Aorta (tissue), 5 donors: ENCODE measurements around the gene GARIN5B. TPM values are rescaled to one million over a fixed set of nuclear protein-coding genes. Genes with fewer than 3 reads are reported as not detected.

Experiments used
- ATAC-seq: fragments of 200-7000 bp; cut with Tn5 transposase; one replicate; pipeline ENCODE4 v1.9.1; 2022; ENCODE audit warnings: moderate library complexity; ENCODE audit not compliant: low FRiP score
- DNase-seq, 2 donors: peaks; one replicate each; pipeline ENCODE4 v3.0.0-alpha.2; 2020
- H3K27ac ChIP-seq, 2 donors: one replicate each; pipeline ENCODE4 v1.5.1; 2013; ENCODE audit warnings: low read length in 2 of 2, mild to moderate bottlenecking in 2 of 2, moderate library complexity in 2 of 2, control low read depth in 1 of 2, inconsistent platforms in 1 of 2, low read depth in 1 of 2
- H3K27me3 ChIP-seq, 2 donors: one replicate each; pipeline ENCODE4 v1.6.1; 2013; ENCODE audit warnings: control low read depth in 1 of 2, low read length in 1 of 2, mild to moderate bottlenecking in 1 of 2, moderate library complexity in 1 of 2; ENCODE audit not compliant: insufficient read depth in 2 of 2, control insufficient read depth in 1 of 2
- H3K36me3 ChIP-seq, 2 donors: one replicate each; pipeline ENCODE4 v1.6.1; 2013; ENCODE audit warnings: control low read depth in 1 of 2, low read length in 1 of 2, mild to moderate bottlenecking in 1 of 2; ENCODE audit not compliant: insufficient read depth in 2 of 2, control insufficient read depth in 1 of 2
- H3K4me1 ChIP-seq, 2 donors: one replicate each; pipeline ENCODE4 v1.6.1; 2013; ENCODE audit warnings: low read length in 2 of 2, control low read depth in 1 of 2, mild to moderate bottlenecking in 1 of 2, moderate library complexity in 1 of 2; ENCODE audit not compliant: insufficient read depth in 2 of 2, control insufficient read depth in 1 of 2
- H3K4me3 ChIP-seq, 2 donors: one replicate each; pipeline ENCODE4 v1.5.1; 2013; ENCODE audit warnings: low read length in 2 of 2, control low read depth in 1 of 2, mild to moderate bottlenecking in 1 of 2
- H3K9me3 ChIP-seq: one replicate; pipeline ENCODE4 v1.6.1; 2013; ENCODE audit warnings: mild to moderate bottlenecking, low read length; ENCODE audit not compliant: control insufficient read depth
- WGBS, 2 donors: extraction: QIAGEN DNeasy Blood & Tissue Kit; methylation state at CpG; one replicate each; pipeline ENCODE4 v1.1.7; 2013; 5-methylcytosine and 5-hydroxymethylcytosine counted together
- intact Hi-C, 2 donors: fragments of 100-400 bp; cut with DNase I; formaldehyde crosslinking; loops; one replicate each; pipeline versions ENCODE4 v1.14.2 to v1.15.0; 2022
- polyA plus RNA-seq, 2 donors: library from polyadenylated mRNA; stranded (reverse); fragments of 200-250 nt; gene quantifications; one replicate each; pipeline ENCODE4 v1.2.3, GENCODE V29; 2013
- total RNA-seq, 2 donors: library from RNA; stranded (reverse); fragmentation: NEBNext Ultra II Directional; extraction: Animal tissue kit (Norgen Biotek cat#: 25700); gene quantifications; one replicate each; pipeline ENCODE4 v1.2.1, GENCODE V29; 2021
- donor health status: healthy with polysubstance abuse.
- donor health status: Bipolar disorder and iron deficiency.
- donor health status: DM: no; HTN: no; CAD: no.
- donor health status: DM: no; HTN: no; CAD: no.
- donor health status: DM: yes; HTN: yes; CAD: no.

GARIN5B gene
- total and polyA plus RNA-seq, 4 donors = not detected

GRCh38 chr19:55346725-55347441, 16.2 kb downstream of the GARIN5B start:
- H3K27me3 ChIP-seq = no peaks in the 10 kb centered on the region
- DNase-seq (no peak), ATAC-seq (no peak)
- WGBS, 2 donors = 87 to 91% methylated on average over 34 to 41 of the region's 41 CpGs
- no peak overlapping the region for H3K27ac ChIP-seq
- no peaks in the 10 kb centered on the region for H3K36me3 ChIP-seq
- H3K4me1 ChIP-seq = no peaks in the 10 kb centered on the region
- H3K4me3 ChIP-seq = no peak overlapping the region
- no peaks in the 10 kb centered on the region for H3K9me3 ChIP-seq
- intact Hi-C loops = no loop called here

GRCh38 chr19:55345818-55346724, 17.0 kb downstream of the GARIN5B start:
- WGBS, 2 donors = 88% methylated on average over 42 to 43 of the region's 43 CpGs
- H3K27me3 ChIP-seq = no peaks in the 10 kb centered on the region
- no peaks in the 10 kb centered on the region for H3K36me3 ChIP-seq
- H3K27ac ChIP-seq = no peak overlapping the region
- DNase-seq (peak in 1 of 2 donors; percentile 86), ATAC-seq (peak; percentile 5)
- no peaks in the 10 kb centered on the region for H3K4me1 ChIP-seq
- no peak overlapping the region for H3K4me3 ChIP-seq
- intact Hi-C loops = no loop called here
- no peaks in the 10 kb centered on the region for H3K9me3 ChIP-seq

- Histone ChIP-seq H3K27ac (no peak overlapping the region), H3K27me3 (no peaks in the 10 kb centered on the region), H3K4me3 (no peak overlapping the region), H3K36me3 (no peaks in the 10 kb centered on the region), H3K9me3 (no peaks in the 10 kb centered on the region), H3K4me1 (no peaks in the 10 kb centered on the region)
- intact Hi-C loops = no loop called here
- ATAC-seq = no peak
- WGBS, 2 donors = 91% methylated on average over 22 of the region's 22 CpGs
- no peak for DNase-seq
Measured at GRCh38 chr19:55345101-55345817, 17.8 kb downstream of the GARIN5B start.

- no peak overlapping the region for H3K4me3 ChIP-seq
- H3K36me3 ChIP-seq = no peaks in the 10 kb centered on the region
- intact Hi-C loops = loop anchor here in 1 of 2 donors (5.0 kb wide), 1 partner anchor 38 kb away; the partner anchor contains the start of gene TMEM238
- no peak overlapping the region for H3K27ac ChIP-seq
- ATAC-seq (no peak), DNase-seq (no peak)
- H3K4me1 ChIP-seq = no peaks in the 10 kb centered on the region
- no peaks in the 10 kb centered on the region for H3K27me3 ChIP-seq
- no peaks in the 10 kb centered on the region for H3K9me3 ChIP-seq
- 70 to 76% methylated on average over 8 to 9 of the region's 9 CpGs for WGBS, 2 donors
Measured at GRCh38 chr19:55344444-55344843, 18.6 kb downstream of the GARIN5B start.

GRCh38 chr19:55341595-55342531, 21.2 kb downstream of the GARIN5B start:
- intact Hi-C loops = loop anchor here in 1 of 2 donors (5.0 kb wide), 1 partner anchor 40 kb away; the partner anchor contains the start of gene TMEM238
- no peaks in the 10 kb centered on the region for H3K27me3 ChIP-seq
- H3K9me3 ChIP-seq = no peaks in the 10 kb centered on the region
- H3K36me3 ChIP-seq = no peaks in the 10 kb centered on the region
- DNase-seq (no peak), ATAC-seq (no peak)
- no peak overlapping the region for H3K4me3 ChIP-seq
- no peaks in the 10 kb centered on the region for H3K4me1 ChIP-seq
- H3K27ac ChIP-seq = no peak overlapping the region
- WGBS, 2 donors = 81 to 84% methylated on average over 44 to 50 of the region's 50 CpGs

- H3K4me1 ChIP-seq = no peaks in the 10 kb centered on the region
- H3K36me3 ChIP-seq = no peaks in the 10 kb centered on the region
- peak overlapping the region in 1 of 2 donors; percentile 11 for H3K4me3 ChIP-seq
- DNase-seq (peak; percentile 83 to 91), ATAC-seq (no peak)
- no peak overlapping the region for H3K27ac ChIP-seq
- WGBS, 2 donors = 2 to 3% methylated on average over 14 to 15 of the region's 15 CpGs
- H3K9me3 ChIP-seq = no peaks in the 10 kb centered on the region
- H3K27me3 ChIP-seq = no peaks in the 10 kb centered on the region
- intact Hi-C loops = loop anchor here in 1 of 2 donors (5.0 kb wide), 1 partner anchor 41 kb away; the partner anchor contains the start of gene TMEM238
Measured at GRCh38 chr19:55341171-55341588, 21.9 kb downstream of the GARIN5B start.

GRCh38 chr19:55340784-55341147, 22.3 kb downstream of the GARIN5B start:
- H3K4me3 ChIP-seq = peak overlapping the region in 1 of 2 donors; percentile 11
- no peak overlapping the region for H3K27ac ChIP-seq
- WGBS, 2 donors = 0 to 3% methylated on average over 20 to 24 of the region's 24 CpGs
- H3K36me3 ChIP-seq = no peaks in the 10 kb centered on the region
- intact Hi-C loops = loop anchor here in 1 of 2 donors (5.0 kb wide), 1 partner anchor 42 kb away; the partner anchor contains the start of gene TMEM238
- H3K9me3 ChIP-seq = no peaks in the 10 kb centered on the region
- no peaks in the 10 kb centered on the region for H3K27me3 ChIP-seq
- DNase-seq (no peak), ATAC-seq (no peak)
- H3K4me1 ChIP-seq = no peaks in the 10 kb centered on the region
